Measurements from ENCODE around the gene TPX2.
"Not testable (repeated sequence)": the region's sequence is repeated elsewhere in the genome, so short reads cannot be mapped to it uniquely, and the experiment has no call there.

TPX2 gene

DNA sequence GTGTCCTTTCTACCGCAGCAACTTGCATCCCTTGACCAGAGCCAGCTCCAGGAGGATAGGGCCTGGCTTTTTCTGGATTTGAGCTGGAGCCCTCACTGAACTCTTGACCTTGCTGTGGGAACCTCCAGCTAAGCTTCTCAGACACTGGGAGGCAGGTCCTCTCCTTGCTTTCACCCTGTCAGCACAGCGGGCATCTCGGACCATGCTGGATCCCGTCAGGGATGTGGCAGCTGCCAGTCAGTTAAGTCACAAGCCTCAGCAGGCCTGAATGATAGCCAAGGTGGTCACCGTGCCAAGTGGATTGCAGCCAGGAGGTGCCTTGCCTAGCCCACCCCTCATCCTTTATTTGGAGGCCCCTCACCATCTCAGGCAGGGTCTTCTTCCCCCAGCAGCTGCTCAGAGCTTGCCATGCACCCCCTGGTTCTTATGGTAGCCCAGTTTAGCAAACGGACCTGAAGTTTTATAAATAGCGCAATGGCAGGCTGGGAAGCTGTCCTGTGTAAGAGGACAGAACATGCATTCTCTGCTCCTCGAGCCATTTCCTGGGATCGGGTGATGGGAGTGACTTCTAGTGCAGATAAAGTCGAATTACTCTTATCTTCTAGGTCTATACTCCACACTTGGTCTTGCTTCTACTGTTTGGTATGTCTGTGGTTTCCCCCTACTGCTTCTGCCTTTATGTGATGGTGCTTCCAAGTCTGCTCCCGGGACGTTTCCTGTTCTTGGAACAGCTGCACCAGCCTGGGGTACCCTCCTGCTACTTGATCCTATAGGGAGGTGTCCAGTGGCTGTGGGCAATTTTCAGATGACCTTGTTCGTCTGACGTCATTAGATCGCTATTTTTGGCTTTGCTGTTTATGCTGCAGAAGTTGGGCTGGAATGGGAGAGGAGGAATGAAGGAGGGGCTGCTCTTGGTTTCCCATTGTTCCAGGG is 73.0 kb downstream of the TPX2 start (continued):
- TF ChIP-seq, protein P1, sequence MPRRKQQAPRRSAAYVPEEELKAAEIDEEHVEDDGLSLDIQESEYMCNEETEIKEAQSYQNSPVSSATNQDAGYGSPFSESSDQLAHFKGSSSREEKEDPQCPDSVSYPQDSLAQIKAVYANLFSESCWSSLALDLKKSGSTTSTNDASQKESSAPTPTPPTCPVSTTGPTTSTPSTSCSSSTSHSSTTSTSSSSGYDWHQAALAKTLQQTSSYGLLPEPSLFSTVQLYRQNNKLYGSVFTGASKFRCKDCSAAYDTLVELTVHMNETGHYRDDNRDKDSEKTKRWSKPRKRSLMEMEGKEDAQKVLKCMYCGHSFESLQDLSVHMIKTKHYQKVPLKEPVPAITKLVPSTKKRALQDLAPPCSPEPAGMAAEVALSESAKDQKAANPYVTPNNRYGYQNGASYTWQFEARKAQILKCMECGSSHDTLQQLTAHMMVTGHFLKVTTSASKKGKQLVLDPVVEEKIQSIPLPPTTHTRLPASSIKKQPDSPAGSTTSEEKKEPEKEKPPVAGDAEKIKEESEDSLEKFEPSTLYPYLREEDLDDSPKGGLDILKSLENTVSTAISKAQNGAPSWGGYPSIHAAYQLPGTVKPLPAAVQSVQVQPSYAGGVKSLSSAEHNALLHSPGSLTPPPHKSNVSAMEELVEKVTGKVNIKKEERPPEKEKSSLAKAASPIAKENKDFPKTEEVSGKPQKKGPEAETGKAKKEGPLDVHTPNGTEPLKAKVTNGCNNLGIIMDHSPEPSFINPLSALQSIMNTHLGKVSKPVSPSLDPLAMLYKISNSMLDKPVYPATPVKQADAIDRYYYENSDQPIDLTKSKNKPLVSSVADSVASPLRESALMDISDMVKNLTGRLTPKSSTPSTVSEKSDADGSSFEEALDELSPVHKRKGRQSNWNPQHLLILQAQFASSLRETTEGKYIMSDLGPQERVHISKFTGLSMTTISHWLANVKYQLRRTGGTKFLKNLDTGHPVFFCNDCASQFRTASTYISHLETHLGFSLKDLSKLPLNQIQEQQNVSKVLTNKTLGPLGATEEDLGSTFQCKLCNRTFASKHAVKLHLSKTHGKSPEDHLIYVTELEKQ (tag by site-specific recombination; IDR thresholded peaks at IDR 0.05; ENCODE audit: borderline replicate concordance): no peak
- TF ChIP-seq ZNF112 (tag by site-specific recombination; IDR thresholded peaks at IDR 0.05) (no peak), ZIC2 (tag by site-specific recombination; IDR thresholded peaks at IDR 0.05) (peak; percentile 72), KLF8 (tag by site-specific recombination; IDR thresholded peaks at IDR 0.05) (no peak), ZNF561 (tag by site-specific recombination; IDR thresholded peaks at IDR 0.05; ENCODE audit: borderline replicate concordance) (no peak), PRDM10 (tag by site-specific recombination; IDR thresholded peaks at IDR 0.05) (no peak), ZNF785 (tag by site-specific recombination; IDR thresholded peaks at IDR 0.05) (no peak), ZNF350 (tag by site-specific recombination; IDR thresholded peaks at IDR 0.05) (no peak), ZNF600 (tag by site-specific recombination; IDR thresholded peaks at IDR 0.05) (peak; percentile 70), ZNF433 (tag by site-specific recombination; IDR thresholded peaks at IDR 0.05; ENCODE audit: low read depth) (no peak)

GRCh38 chr20:31813611-31814010 is 74.5 kb downstream of the TPX2 start:
- Histone ChIP-seq H3K4me3 (ENCODE audit: low read depth, low read length) (no peak overlapping the region), H3K36me3 (ENCODE audit: control insufficient read depth in 2 of 2, insufficient read depth in 1 of 2, low read length in 2 of 2) (peaks cover 0 to 10% of the 10 kb centered on the region in 2 experiments; a peak in 1 of 3 replicates), H3K27ac (ENCODE audit: extremely low read depth, low read depth, low read length) (no peak overlapping the region), H3K4me1 (ENCODE audit: control insufficient read depth, insufficient read depth, low read length) (no peaks in the 10 kb centered on the region), H3K9me3 (ENCODE audit: control insufficient read depth, insufficient read depth, low read depth, low read length) (no peaks in the 10 kb centered on the region)
- POLR2A ChIA-PET: interaction anchor here (0.6 kb wide), 1 partner anchor 483 kb away, joined by 5 read pairs; no protein-coding TSS in a partner anchor
- TF ChIP-seq, protein P2, sequence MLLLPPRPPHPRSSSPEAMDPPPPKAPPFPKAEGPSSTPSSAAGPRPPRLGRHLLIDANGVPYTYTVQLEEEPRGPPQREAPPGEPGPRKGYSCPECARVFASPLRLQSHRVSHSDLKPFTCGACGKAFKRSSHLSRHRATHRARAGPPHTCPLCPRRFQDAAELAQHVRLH (tag by site-specific recombination; IDR thresholded peaks at IDR 0.05): no peak
- TF ChIP-seq HOXA7 (CRISPR knock-in tag; IDR thresholded peaks at IDR 0.05; ENCODE audit: borderline replicate concordance) (no peak), PRDM10 (tag by site-specific recombination; IDR thresholded peaks at IDR 0.05) (no peak), ZNF292 (tag by site-specific recombination; IDR thresholded peaks at IDR 0.05; ENCODE audit: borderline replicate concordance, low read depth) (no peak), ZBTB20 (tag by site-specific recombination; IDR thresholded peaks at IDR 0.05) (no peak), SALL2 (tag by site-specific recombination; IDR thresholded peaks at IDR 0.05; ENCODE audit: borderline replicate concordance) (no peak)
- TF ChIP-seq, protein P3, sequence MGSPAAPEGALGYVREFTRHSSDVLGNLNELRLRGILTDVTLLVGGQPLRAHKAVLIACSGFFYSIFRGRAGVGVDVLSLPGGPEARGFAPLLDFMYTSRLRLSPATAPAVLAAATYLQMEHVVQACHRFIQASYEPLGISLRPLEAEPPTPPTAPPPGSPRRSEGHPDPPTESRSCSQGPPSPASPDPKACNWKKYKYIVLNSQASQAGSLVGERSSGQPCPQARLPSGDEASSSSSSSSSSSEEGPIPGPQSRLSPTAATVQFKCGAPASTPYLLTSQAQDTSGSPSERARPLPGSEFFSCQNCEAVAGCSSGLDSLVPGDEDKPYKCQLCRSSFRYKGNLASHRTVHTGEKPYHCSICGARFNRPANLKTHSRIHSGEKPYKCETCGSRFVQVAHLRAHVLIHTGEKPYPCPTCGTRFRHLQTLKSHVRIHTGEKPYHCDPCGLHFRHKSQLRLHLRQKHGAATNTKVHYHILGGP (tag by site-specific recombination; IDR thresholded peaks at IDR 0.05): no peak
- CTCF ChIA-PET: interaction anchor here (0.6 to 3.7 kb wide), 3 partner anchors 9 to 279 kb away, joined by 3 to 15 read pairs (median 4); no protein-coding TSS in a partner anchor

DNA sequence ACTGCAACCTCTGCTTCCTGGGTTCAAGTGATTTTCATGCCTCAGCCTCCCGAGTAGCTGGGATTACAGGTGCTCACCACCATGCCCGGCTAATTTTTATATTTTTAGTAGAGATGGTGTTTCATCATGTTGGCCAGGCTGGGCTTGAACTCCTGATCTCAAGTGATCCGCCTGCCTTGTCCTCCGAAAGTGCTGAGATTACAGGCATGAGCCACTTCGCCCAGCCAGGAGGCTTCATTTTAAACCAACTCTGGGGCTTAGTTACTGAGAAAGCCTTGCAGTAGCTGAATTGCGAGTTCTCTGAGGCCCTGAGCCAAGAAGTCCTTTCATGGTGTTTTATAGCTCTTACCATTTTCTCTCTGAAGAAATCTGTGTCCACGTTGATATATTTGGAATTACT is 75.1 kb downstream of the TPX2 start:
- ChIA-PET CTCF (interaction anchor here (0.6 to 3.7 kb wide), 4 partner anchors 9 to 278 kb away, joined by 3 to 15 read pairs (median 4); no protein-coding TSS in a partner anchor), POLR2A (interaction anchor here (0.6 kb wide), 1 partner anchor 482 kb away, joined by 5 read pairs; no protein-coding TSS in a partner anchor)

More for the DNA sequence above, 75.1 kb downstream of the TPX2 start:
- H3K9me3 ChIP-seq (ENCODE audit: control insufficient read depth, insufficient read depth, low read depth, low read length); H3K27ac ChIP-seq (ENCODE audit: extremely low read depth, low read depth, low read length); H3K4me1 ChIP-seq (ENCODE audit: control insufficient read depth, insufficient read depth, low read length); H3K4me3 ChIP-seq (ENCODE audit: low read depth, low read length): not testable (repeated sequence)
- H3K36me3 ChIP-seq (ENCODE audit: control insufficient read depth in 2 of 2, insufficient read depth in 1 of 2, low read length in 2 of 2): peaks cover 0 to 10% of the 10 kb centered on the region in 2 experiments; a peak in 1 of 3 replicates
